ENCODE results near the gene ZNF480. TPM values are rescaled to one million over a fixed set of nuclear protein-coding genes. Genes with fewer than 3 reads are reported as not detected.

The ZNF480 gene
- total RNA-seq, 1 donor from 2014 or later = 4.2 TPM

- DNase-seq = peak; percentile 96
- H3K36me3 Mint-ChIP-seq (ENCODE audit: low read depth) = peaks cover 42% of the 10 kb centered on the region
- no peaks in the 10 kb centered on the region for H3K27me3 Mint-ChIP-seq
- H3K9me3 Mint-ChIP-seq = peaks cover 28% of the 10 kb centered on the region
- intact Hi-C loops (cut with micrococcal nuclease) = loop anchor here (1.0 kb wide), 1 partner anchor 28 kb away; the partner anchor contains the start of gene ZNF528
- peak within 1 kb of the TSS; percentile 94 for H3K27ac Mint-ChIP-seq
- peaks cover 2% of the 10 kb centered on the region for H3K4me1 Mint-ChIP-seq
- H3K4me3 Mint-ChIP-seq = peak within 1 kb of the TSS; percentile 90
These were observed 72.8 kb downstream of the ZNF480 start, which contains the start of gene ZNF880 for GRCh38 chr19:52369559-52370340. Gene ZNF880, plus strand, starts transcription at chr19:52369923. Its CDS starts 43 bp downstream, at chr19:52369966.

GRCh38 chr19:52370341-52370710 is 73.4 kb downstream of the ZNF480 start:
- H3K4me3 Mint-ChIP-seq = peak overlapping the region; percentile 90
- H3K4me1 Mint-ChIP-seq = peaks cover 2% of the 10 kb centered on the region
- DNase-seq = no peak
- H3K27ac Mint-ChIP-seq = peak overlapping the region; percentile 94
- intact Hi-C loops (cut with micrococcal nuclease) = loop anchor here (1.0 kb wide), 1 partner anchor 27 kb away; the partner anchor contains the start of gene ZNF528
- H3K9me3 Mint-ChIP-seq = peaks cover 27% of the 10 kb centered on the region
- no peaks in the 10 kb centered on the region for H3K27me3 Mint-ChIP-seq
- peaks cover 46% of the 10 kb centered on the region for H3K36me3 Mint-ChIP-seq (ENCODE audit: low read depth)

Other genes starting within 250 kb of the ZNF480 start
- 10.8 and 13.8 TPM in 2 replicates for gene ZNF432, start 248.3 kb upstream of the ZNF480 start, total RNA-seq
- 12.5 and 12.9 TPM in 2 replicates for gene ZNF841, start 201.4 kb upstream of the ZNF480 start, total RNA-seq
- 6.1 and 7.1 TPM in 2 replicates for gene ZNF616, start 157.2 kb upstream of the ZNF480 start, total RNA-seq
- gene ZNF836, start 125.5 kb upstream of the ZNF480 start, total RNA-seq = 6.3 and 6.7 TPM in 2 replicates
- gene PPP2R1A, start 107.1 kb upstream of the ZNF480 start, total RNA-seq = 226 and 237 TPM in 2 replicates
- 18.2 and 19.9 TPM in 2 replicates for gene ZNF766, start 27.6 kb upstream of the ZNF480 start, total RNA-seq
- 0.12 and 0.85 TPM in 2 replicates for gene ZNF610, start 39.1 kb downstream of the ZNF480 start, total RNA-seq
- gene ZNF880, start 72.8 kb downstream of the ZNF480 start, total RNA-seq = 6.3 and 9.0 TPM in 2 replicates
- 5.7 and 7.9 TPM in 2 replicates for gene ZNF528, start 100.7 kb downstream of the ZNF480 start, total RNA-seq
- gene ZNF534, start 132.0 kb downstream of the ZNF480 start, total RNA-seq = not detected in 2 replicates
- 0.12 TPM in 1 of 2 replicates, not detected in the other for gene ZNF578, start 156.4 kb downstream of the ZNF480 start, total RNA-seq
- 21.2 and 21.6 TPM in 2 replicates for gene ZNF808, start 230.5 kb downstream of the ZNF480 start, total RNA-seq

Data from activated CD4-positive, alpha-beta T cell treated with anti-CD3 and anti-CD28 coated beads, Interleukin-2, amount 10 ng/mL, durations not matched to agents 24 days and 14 days (primary cell).